Type B pancreatic cell (in vitro differentiated cells): Measurements from ENCODE around the gene CARM1. TPM values are rescaled to one million over a fixed set of nuclear protein-coding genes. Genes with fewer than 3 reads are reported as not detected.
"Not testable (repeated sequence)": the region's sequence is repeated elsewhere in the genome, so short reads cannot be mapped to it uniquely, and the experiment has no call there.

ENCODE experiments used
- DNase-seq: peaks from one replicate; pipeline ENCODE4 v3.0.0; 2021; ENCODE audit warnings: mixed read lengths; ENCODE audit not compliant: unreplicated experiment; ENCODE audit errors: extremely low spot score
- H3K27ac Mint-ChIP-seq: 2 replicates; pipeline ENCODE4 v1.8.0; 2021; ENCODE audit warnings: mild to moderate bottlenecking, mixed read lengths
- H3K27me3 Mint-ChIP-seq: 2 replicates; pipeline ENCODE4 v1.8.0; 2021; ENCODE audit warnings: mixed read lengths
- H3K36me3 Mint-ChIP-seq: 2 replicates; pipeline ENCODE4 v1.8.0; 2021; ENCODE audit warnings: mixed read lengths
- H3K4me1 Mint-ChIP-seq: one replicate; pipeline ENCODE4 v1.8.0; 2021; ENCODE audit warnings: mixed read lengths; ENCODE audit not compliant: unreplicated experiment
- H3K4me3 Mint-ChIP-seq: 2 replicates; pipeline ENCODE4 v1.8.0; 2021; ENCODE audit warnings: mild to moderate bottlenecking, mixed read lengths
- H3K9me3 Mint-ChIP-seq: 2 replicates; pipeline ENCODE4 v1.8.0; 2021; ENCODE audit warnings: mixed read lengths
- total RNA-seq: library from RNA; stranded (reverse); gene quantifications from 2 replicates; pipeline ENCODE4 v1.2.1, GENCODE V29; 2021; ENCODE audit warnings: low replicate concordance
- TF ChIP-seq, protein P1 (sequence below): fragments of 200-600 bp; sonication (generic); conservative IDR thresholded peaks from 2 replicates; pipeline ENCODE4 v1.5.0; 2021; ENCODE audit warnings: antibody characterized with exemption, mild to moderate bottlenecking

CARM1 gene
- total RNA-seq, 1 donor from 2014 or later: 81.9 TPM

- H3K36me3 Mint-ChIP-seq: no peaks in the 10 kb centered on the region
- H3K4me3 Mint-ChIP-seq: no peak overlapping the region
- H3K9me3 Mint-ChIP-seq: no peaks in the 10 kb centered on the region
- no peak for DNase-seq
- peaks cover 23% of the 10 kb centered on the region for H3K4me1 Mint-ChIP-seq
- TF ChIP-seq, protein P1, sequence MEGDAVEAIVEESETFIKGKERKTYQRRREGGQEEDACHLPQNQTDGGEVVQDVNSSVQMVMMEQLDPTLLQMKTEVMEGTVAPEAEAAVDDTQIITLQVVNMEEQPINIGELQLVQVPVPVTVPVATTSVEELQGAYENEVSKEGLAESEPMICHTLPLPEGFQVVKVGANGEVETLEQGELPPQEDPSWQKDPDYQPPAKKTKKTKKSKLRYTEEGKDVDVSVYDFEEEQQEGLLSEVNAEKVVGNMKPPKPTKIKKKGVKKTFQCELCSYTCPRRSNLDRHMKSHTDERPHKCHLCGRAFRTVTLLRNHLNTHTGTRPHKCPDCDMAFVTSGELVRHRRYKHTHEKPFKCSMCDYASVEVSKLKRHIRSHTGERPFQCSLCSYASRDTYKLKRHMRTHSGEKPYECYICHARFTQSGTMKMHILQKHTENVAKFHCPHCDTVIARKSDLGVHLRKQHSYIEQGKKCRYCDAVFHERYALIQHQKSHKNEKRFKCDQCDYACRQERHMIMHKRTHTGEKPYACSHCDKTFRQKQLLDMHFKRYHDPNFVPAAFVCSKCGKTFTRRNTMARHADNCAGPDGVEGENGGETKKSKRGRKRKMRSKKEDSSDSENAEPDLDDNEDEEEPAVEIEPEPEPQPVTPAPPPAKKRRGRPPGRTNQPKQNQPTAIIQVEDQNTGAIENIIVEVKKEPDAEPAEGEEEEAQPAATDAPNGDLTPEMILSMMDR: no peak
- no peak overlapping the region for H3K27ac Mint-ChIP-seq
- no peaks in the 10 kb centered on the region for H3K27me3 Mint-ChIP-seq
Measured at GRCh38 chr19:10866495-10866894, 4.9 kb upstream of the CARM1 start.

- peak overlapping the region; percentile 75 for H3K4me3 Mint-ChIP-seq
- TF ChIP-seq, protein P1: no peak
Measured at GRCh38 chr19:10868872-10869547, 2.3 kb upstream of the CARM1 start.

GRCh38 chr19:10869872-10870311 is 1.5 kb upstream of the CARM1 start:
- not testable (repeated sequence) for H3K27me3 Mint-ChIP-seq, H3K9me3 Mint-ChIP-seq, DNase-seq, H3K4me1 Mint-ChIP-seq, H3K36me3 Mint-ChIP-seq
- Mint-ChIP-seq H3K4me3 (peak overlapping the region; percentile 92), H3K27ac (peak overlapping the region; percentile 72)

More at GRCh38 chr19:10868872-10869547, 2.3 kb upstream of the CARM1 start:
- no peaks in the 10 kb centered on the region for H3K36me3 Mint-ChIP-seq
- DNase-seq: no peak
- no peaks in the 10 kb centered on the region for H3K9me3 Mint-ChIP-seq
- peaks cover 16% of the 10 kb centered on the region for H3K4me1 Mint-ChIP-seq
- H3K27me3 Mint-ChIP-seq: no peaks in the 10 kb centered on the region
- no peak overlapping the region for H3K27ac Mint-ChIP-seq

DNA sequence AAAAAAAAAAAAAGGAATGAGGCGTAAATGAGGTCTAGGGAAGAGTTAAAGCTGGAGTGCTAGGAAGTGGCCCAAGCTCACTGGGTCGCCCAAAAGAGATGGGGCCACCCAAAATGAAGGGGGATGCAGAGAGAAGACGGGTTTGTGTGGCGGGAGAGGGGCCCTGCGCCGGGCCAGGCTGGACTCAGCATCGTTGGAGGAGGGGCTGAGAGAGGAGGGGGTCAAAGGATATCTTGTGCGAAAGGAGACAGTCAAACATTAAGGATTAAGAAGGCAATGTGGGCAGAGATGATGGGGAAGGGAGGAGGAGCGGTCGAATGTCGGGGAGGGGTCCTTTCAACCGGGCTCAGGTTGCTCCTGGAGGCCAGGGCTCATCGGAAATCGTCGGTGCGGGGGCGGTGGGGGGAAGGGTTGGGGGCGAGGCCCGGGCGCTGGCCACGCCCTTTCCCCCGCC is 825 bp upstream of the CARM1 start:
- no peaks in the 10 kb centered on the region for H3K36me3 Mint-ChIP-seq
- H3K4me3 Mint-ChIP-seq: peak overlapping the region; percentile 92
- H3K4me1 Mint-ChIP-seq: peaks cover 9% of the 10 kb centered on the region
- peak overlapping the region; percentile 92 for H3K27ac Mint-ChIP-seq
- H3K9me3 Mint-ChIP-seq: no peaks in the 10 kb centered on the region
- no peak for DNase-seq
- TF ChIP-seq, protein P1: no peak
- H3K27me3 Mint-ChIP-seq: no peaks in the 10 kb centered on the region

DNA sequence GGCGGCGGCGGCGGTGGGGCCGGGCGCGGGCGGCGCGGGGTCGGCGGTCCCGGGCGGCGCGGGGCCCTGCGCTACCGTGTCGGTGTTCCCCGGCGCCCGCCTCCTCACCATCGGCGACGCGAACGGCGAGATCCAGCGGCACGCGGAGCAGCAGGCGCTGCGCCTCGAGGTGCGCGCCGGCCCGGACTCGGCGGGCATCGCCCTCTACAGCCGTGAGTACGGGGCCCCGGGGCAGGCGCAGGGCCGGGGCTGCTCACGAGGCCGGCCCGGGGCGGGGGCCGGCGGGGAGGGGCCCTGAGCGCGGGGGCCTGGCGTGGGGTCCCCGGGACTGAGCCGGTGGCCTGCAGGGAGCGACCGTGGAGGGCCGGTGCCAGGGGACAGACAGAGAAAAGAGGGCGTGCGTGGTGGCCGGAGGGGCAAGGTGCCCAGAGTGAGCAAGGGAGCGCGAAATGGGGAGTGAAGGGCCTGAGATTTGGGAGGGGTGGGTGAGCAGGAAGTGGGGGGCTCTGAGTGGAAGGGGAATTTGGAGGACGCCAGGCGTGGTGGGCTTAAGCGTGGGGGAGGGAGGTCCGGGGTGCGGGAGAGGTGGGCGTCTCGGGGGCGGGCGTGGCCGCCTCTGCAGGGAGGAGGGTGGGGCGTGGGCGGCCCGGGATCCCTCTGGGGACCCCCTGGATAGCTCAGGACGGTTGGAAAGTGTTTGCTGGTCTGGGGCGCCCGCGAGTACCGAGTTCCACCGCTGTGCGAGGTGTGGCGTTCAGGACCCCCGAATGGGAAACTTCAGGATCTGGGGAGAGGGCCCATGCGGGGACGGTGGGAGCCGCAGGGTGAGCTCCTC is 575 bp downstream of the CARM1 start:
- H3K4me1 Mint-ChIP-seq: peaks cover 11% of the 10 kb centered on the region
- H3K4me3 Mint-ChIP-seq: peak overlapping the region; percentile 93
- TF ChIP-seq, protein P1: peak; percentile 65
- H3K36me3 Mint-ChIP-seq: no peaks in the 10 kb centered on the region
- H3K27me3 Mint-ChIP-seq: no peaks in the 10 kb centered on the region
- H3K9me3 Mint-ChIP-seq: no peaks in the 10 kb centered on the region
- peak; percentile 77 for DNase-seq
- H3K27ac Mint-ChIP-seq: peak overlapping the region; percentile 86

GRCh38 chr19:10872546-10873107 is 1.3 kb downstream of the CARM1 start:
- H3K27me3 Mint-ChIP-seq: no peaks in the 10 kb centered on the region
- peak overlapping the region; percentile 86 for H3K27ac Mint-ChIP-seq
- H3K9me3 Mint-ChIP-seq: no peaks in the 10 kb centered on the region
- H3K4me1 Mint-ChIP-seq: peaks cover 14% of the 10 kb centered on the region
- peak overlapping the region; percentile 93 for H3K4me3 Mint-ChIP-seq
- DNase-seq: no peak
- H3K36me3 Mint-ChIP-seq: no peaks in the 10 kb centered on the region
- TF ChIP-seq, protein P1: peak; percentile 12
